ENCODE results near the gene SLC25A1.
"Not testable (repeated sequence)": the region's sequence is repeated elsewhere in the genome, so short reads cannot be mapped to it uniquely, and the experiment has no call there.

The SLC25A1 gene

GRCh38 chr22:19167106-19167869 lies 11.2 kb downstream of the SLC25A1 start:
- DNase-seq (ENCODE audit: low read depth, low spot score): no peak

- no peak for DNase-seq (ENCODE audit: low read depth, low spot score)
These were observed 12.1 kb downstream of the SLC25A1 start for GRCh38 chr22:19166421-19166820.

GRCh38 chr22:19164425-19164824 lies 14.1 kb downstream of the SLC25A1 start:
- DNase-seq (ENCODE audit: low read depth, low spot score): no peak

GRCh38 chr22:19158649-19159048 lies 19.9 kb downstream of the SLC25A1 start:
- DNase-seq (ENCODE audit: low read depth, low spot score): not testable (repeated sequence)

GRCh38 chr22:19156109-19156508 lies 22.4 kb downstream of the SLC25A1 start:
- DNase-seq (ENCODE audit: low read depth, low spot score): not testable (repeated sequence)

GRCh38 chr22:19152942-19153883 lies 25.3 kb downstream of the SLC25A1 start:
- DNase-seq (ENCODE audit: low read depth, low spot score): no peak

- no peak for DNase-seq (ENCODE audit: low read depth, low spot score)
These were observed 27.0 kb downstream of the SLC25A1 start for GRCh38 chr22:19151329-19152191.

- DNase-seq (ENCODE audit: low read depth, low spot score): no peak
These were observed 27.8 kb downstream of the SLC25A1 start for GRCh38 chr22:19150482-19151328.

GRCh38 chr22:19149991-19150390 lies 28.5 kb downstream of the SLC25A1 start, which contains the start of gene GSC2:
Gene GSC2 (minus strand): TSS chr22:19150292. CDS start chr22:19150283, 9 bp downstream.
- no peak for DNase-seq (ENCODE audit: low read depth, low spot score)

- peak; percentile 21 for DNase-seq (ENCODE audit: low read depth, low spot score)
These were observed 29.3 kb downstream of the SLC25A1 start for GRCh38 chr22:19149047-19149883.

GRCh38 chr22:19148417-19149046 lies 30.0 kb downstream of the SLC25A1 start:
- no peak for DNase-seq (ENCODE audit: low read depth, low spot score)

- no peak for DNase-seq (ENCODE audit: low read depth, low spot score)
These were observed 31.2 kb downstream of the SLC25A1 start for GRCh38 chr22:19147195-19147780.

- no peak for DNase-seq (ENCODE audit: low read depth, low spot score)
These were observed 32.1 kb downstream of the SLC25A1 start for GRCh38 chr22:19146215-19146968.

GRCh38 chr22:19143967-19144400 lies 34.6 kb downstream of the SLC25A1 start:
- DNase-seq (ENCODE audit: low read depth, low spot score): peak; percentile 29

GRCh38 chr22:19143212-19143611 lies 35.3 kb downstream of the SLC25A1 start:
- DNase-seq (ENCODE audit: low read depth, low spot score): no peak

GRCh38 chr22:19142394-19142793 lies 36.1 kb downstream of the SLC25A1 start:
- DNase-seq (ENCODE audit: low read depth, low spot score): no peak

GRCh38 chr22:19139974-19140373 lies 38.6 kb downstream of the SLC25A1 start:
- DNase-seq (ENCODE audit: low read depth, low spot score): no peak

GRCh38 chr22:19139001-19139356 lies 39.6 kb downstream of the SLC25A1 start:
- DNase-seq (ENCODE audit: low read depth, low spot score): no peak
